Mammary epithelial cell (primary cell): Measurements from ENCODE around the gene PHEX.

Experiments used
- EZH2 ChIP-seq: IDR thresholded peaks from 2 replicates; pipeline ENCODE4 v1.6.1; 2012; ENCODE audit warnings: low read length, inconsistent platforms, borderline replicate concordance
- TF ChIP-seq, protein P1 (sequence below), 2 donors: IDR thresholded peaks in 1 of 2; conservative IDR thresholded peaks in 1 of 2; 2 replicates each; pipeline ENCODE4 v1.5.1; 2011 to 2012; ENCODE audit warnings: inconsistent platforms in 2 of 2, low read length in 2 of 2, mild to moderate bottlenecking in 2 of 2, control low read depth in 1 of 2, low read depth in 1 of 2; ENCODE audit not compliant: insufficient read depth in 1 of 2; ENCODE audit errors: extremely low read depth in 1 of 2

DNA sequence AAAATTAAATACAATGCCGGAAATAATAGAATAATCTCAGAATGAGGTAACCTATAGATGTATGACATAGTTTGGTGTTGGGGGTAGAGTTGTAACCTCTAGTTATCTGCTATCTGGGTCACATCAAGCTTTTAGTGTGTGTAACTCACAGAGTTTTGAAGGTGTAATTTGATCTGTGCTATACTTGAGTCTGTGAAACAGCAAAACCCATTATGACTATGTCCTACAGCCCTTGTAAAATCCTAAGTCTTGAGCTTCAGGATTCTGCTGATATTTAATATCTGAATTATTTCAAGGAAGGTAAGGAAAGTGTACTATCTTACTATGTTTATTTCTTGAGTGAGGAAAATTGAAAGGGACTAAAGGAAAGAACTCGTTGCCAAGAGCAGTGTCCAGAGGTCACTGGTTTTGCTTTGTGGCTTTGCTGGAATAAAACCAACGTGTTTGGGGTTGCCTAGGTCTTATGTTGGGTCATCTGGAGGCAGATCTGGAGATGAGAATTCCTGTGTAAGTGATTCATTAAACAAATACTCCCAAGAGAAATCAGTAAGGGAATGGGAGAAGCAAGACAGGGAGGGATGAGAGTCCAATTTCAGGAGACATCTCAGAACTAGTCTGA is 132.8 kb downstream of the PHEX start:
- no peak for TF ChIP-seq EZH2
- TF ChIP-seq, protein P1, sequence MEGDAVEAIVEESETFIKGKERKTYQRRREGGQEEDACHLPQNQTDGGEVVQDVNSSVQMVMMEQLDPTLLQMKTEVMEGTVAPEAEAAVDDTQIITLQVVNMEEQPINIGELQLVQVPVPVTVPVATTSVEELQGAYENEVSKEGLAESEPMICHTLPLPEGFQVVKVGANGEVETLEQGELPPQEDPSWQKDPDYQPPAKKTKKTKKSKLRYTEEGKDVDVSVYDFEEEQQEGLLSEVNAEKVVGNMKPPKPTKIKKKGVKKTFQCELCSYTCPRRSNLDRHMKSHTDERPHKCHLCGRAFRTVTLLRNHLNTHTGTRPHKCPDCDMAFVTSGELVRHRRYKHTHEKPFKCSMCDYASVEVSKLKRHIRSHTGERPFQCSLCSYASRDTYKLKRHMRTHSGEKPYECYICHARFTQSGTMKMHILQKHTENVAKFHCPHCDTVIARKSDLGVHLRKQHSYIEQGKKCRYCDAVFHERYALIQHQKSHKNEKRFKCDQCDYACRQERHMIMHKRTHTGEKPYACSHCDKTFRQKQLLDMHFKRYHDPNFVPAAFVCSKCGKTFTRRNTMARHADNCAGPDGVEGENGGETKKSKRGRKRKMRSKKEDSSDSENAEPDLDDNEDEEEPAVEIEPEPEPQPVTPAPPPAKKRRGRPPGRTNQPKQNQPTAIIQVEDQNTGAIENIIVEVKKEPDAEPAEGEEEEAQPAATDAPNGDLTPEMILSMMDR (conservative IDR thresholded peaks at IDR 0.05 in 1 of 2, IDR thresholded peaks at IDR 0.05 in 1 of 2; ENCODE audit: extremely low read depth in 1 of 2, insufficient read depth in 1 of 2, low read depth in 1 of 2, low read length in 2 of 2), result no peak
